NCI-H1436 (cell line): Measurements from ENCODE around the gene NDUFB3.

Experiments
- DNase-seq: peaks from one replicate; lab custom pipeline; 2025; lab: John Stamatoyannopoulos, UW

The NDUFB3 gene

DNA sequence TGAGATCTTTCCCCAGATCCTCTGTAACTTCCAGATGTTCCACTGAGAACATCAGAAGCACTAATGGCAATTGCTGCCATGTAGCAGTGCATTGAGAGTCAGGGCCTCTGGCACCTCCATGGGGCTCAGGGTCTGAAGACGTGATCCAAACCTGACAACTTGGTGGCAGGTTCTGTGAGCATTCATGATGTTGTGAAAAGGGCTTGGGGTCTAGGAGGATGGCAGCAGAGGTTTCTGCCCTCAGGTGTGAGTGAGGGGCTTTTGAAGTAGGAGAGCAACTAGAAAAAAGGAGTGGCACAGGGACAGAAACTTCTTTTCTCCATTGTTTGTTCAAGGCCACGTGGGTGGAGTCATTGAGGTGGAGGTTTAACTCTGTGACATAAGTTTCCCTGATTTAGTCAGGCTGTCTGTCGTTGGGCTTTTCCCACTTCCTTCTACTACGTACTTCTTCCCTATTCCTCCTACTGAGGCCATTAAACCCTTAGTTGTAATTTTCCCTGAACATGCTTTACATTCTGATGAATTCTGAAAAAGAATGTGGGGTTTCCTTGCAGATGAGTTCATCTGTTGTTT lies 57.2 kb downstream of the NDUFB3 start:
- no peak for DNase-seq

DNA sequence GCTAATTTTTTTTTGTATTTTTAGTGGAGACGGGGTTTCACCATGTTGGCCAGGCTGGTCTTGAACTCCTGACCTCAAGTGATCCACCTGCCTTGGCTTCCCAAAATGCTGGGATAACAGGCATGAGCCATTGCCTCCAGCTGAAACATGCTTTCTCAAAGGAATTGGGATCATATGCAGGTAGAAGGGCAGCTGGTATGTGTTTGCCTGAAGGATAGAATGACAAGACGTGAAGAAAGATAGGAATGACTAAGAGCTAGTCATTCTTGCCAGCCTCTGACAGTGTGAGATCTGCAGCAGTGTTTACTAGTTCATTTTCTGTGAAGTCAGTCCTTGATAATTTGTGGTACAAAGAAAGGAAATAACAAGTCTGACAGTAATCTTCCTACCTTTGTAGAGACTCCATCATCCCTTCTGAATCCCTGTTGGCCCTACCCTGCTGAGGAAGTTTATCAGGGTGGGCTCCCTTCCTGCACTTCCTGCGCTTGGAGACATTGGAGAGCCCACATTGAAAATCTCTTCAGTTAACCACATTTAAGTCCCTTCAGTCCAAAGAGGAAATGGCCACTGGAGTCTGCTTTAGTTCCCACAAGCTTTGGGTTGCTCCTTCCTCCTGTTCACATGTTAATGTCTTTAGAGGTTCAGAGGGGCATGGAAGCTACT lies 58.9 kb downstream of the NDUFB3 start:
- no peak for DNase-seq

DNA sequence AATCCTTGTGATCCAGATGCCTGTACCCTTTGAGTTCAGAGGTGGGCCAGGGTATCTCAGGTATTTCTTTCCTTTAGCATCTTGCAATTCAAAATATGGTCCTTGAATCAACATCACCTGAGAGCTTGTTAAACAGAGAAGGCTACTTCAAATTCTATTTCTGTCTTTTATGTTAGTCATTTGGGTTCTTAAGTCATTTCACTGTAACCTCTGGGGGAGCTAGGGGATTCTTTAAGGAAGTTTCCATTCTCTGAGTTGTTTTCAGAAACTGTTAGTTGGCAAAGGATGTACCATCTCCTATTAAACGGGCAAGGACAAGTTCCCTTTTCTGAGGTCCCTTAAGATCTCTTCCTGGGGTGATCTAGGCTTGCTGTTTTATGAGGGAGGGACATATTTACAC lies 60.7 kb downstream of the NDUFB3 start:
- no peak for DNase-seq
